Measurements from ENCODE around the gene NRP1. TPM values are rescaled to one million over a fixed set of nuclear protein-coding genes. Genes with fewer than 3 reads are reported as not detected.

The NRP1 gene
- total RNA-seq, 3 donors from 2014 or later, result 12.3 to 52.3 (median 33.2) TPM

DNA sequence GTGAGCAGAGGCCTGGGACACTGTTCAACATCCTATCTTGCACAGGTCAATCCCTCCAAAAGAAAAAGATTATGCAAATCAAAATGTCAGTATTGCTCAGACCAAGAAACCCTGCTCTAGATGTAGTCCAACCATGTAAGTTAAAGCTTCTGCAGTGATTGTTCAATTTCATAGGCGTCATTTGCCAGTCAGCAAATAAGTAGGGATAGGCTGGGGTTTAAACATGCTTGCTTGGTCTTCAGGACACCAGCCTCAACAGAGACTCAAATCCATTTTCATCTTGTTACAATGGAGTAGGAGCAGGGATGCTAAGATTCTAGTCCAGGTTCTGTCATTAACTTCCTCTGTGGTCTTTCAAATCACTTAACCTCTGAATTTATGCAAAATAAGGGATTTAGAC lies 89.1 kb downstream of the NRP1 start:
- H3K9me3 ChIP-seq, result no peaks in the 10 kb centered on the region
- no peak for DNase-seq
- H3K4me3 ChIP-seq, result no peak overlapping the region
- H3K4me1 ChIP-seq (ENCODE audit: low read depth), result no peaks in the 10 kb centered on the region
- TF ChIP-seq, protein P1, sequence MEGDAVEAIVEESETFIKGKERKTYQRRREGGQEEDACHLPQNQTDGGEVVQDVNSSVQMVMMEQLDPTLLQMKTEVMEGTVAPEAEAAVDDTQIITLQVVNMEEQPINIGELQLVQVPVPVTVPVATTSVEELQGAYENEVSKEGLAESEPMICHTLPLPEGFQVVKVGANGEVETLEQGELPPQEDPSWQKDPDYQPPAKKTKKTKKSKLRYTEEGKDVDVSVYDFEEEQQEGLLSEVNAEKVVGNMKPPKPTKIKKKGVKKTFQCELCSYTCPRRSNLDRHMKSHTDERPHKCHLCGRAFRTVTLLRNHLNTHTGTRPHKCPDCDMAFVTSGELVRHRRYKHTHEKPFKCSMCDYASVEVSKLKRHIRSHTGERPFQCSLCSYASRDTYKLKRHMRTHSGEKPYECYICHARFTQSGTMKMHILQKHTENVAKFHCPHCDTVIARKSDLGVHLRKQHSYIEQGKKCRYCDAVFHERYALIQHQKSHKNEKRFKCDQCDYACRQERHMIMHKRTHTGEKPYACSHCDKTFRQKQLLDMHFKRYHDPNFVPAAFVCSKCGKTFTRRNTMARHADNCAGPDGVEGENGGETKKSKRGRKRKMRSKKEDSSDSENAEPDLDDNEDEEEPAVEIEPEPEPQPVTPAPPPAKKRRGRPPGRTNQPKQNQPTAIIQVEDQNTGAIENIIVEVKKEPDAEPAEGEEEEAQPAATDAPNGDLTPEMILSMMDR (IDR thresholded peaks at IDR 0.05), result no peak
- H3K36me3 ChIP-seq (ENCODE audit: low read depth), result no peaks in the 10 kb centered on the region
- ATAC-seq, result no peak
- intact Hi-C loops (cut with DNase I, micrococcal nuclease), result no loop called here

DNA sequence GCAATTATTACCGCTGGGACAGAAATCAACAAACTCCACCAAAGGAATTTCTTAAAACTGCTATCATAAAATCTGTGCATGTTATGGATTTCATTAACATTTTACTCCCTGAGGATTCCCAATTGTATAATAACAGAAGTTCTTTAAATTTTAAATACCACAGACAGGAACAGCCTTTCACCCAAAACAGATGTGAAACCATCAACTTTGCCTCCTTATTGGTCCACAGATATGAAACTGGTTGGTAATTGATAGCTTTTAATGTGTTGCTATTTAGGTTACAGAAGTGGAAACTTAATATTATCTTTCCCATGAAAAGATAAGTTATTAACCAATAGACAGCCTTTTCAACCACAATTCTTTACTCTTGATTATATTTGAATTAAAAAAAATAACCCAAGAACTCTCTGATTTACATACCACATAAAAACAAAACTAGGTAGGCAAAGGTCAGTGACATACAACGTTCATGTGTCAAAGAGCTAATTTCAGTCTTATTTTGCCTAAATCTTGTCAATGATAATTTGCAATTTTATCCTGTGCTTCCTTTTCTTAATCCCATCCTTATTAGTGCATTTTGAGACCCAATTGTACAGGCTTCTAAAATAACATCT lies 90.0 kb downstream of the NRP1 start:
- H3K4me1 ChIP-seq (ENCODE audit: low read depth), result no peaks in the 10 kb centered on the region
- intact Hi-C loops (cut with DNase I, micrococcal nuclease), result no loop called here
- TF ChIP-seq, protein P1 (IDR thresholded peaks at IDR 0.05), result no peak
- no peaks in the 10 kb centered on the region for H3K9me3 ChIP-seq
- H3K36me3 ChIP-seq (ENCODE audit: low read depth), result no peaks in the 10 kb centered on the region
- DNase-seq (no peak), ATAC-seq (no peak)
- no peak overlapping the region for H3K4me3 ChIP-seq

GRCh38 chr10:33243703-33244102 lies 90.8 kb downstream of the NRP1 start:
- Histone ChIP-seq H3K4me1 (ENCODE audit: low read depth) (no peaks in the 10 kb centered on the region), H3K4me3 (no peak overlapping the region), H3K9me3 (no peaks in the 10 kb centered on the region), H3K36me3 (ENCODE audit: low read depth) (no peaks in the 10 kb centered on the region)
- DNase-seq, result no peak
- intact Hi-C loops (cut with DNase I, micrococcal nuclease), result no loop called here
- no peak for ATAC-seq
- TF ChIP-seq, protein P1 (IDR thresholded peaks at IDR 0.05), result no peak

- no peak for DNase-seq
- H3K4me1 ChIP-seq (ENCODE audit: low read depth), result no peaks in the 10 kb centered on the region
- TF ChIP-seq, protein P1 (IDR thresholded peaks at IDR 0.05), result no peak
These were observed 91.5 kb downstream of the NRP1 start for GRCh38 chr10:33242931-33243330.

DNA sequence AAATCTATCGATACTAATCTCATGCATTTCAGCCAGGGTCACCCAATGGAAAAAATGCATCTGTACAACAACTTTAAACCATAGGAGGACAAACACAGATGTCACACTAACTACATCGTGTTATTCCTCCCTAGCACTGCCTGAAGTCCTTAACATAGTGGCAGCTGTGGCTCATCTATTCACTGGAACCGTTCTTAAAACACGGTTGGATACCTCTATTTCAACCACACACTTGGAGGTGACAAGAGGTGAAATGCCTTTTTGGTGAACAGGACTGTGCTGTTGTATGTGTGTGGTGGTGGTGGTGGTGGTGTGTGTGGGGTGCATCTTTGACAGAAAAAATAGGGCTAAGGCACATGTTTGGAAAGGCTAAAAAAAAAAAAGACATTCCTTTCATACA lies 93.1 kb downstream of the NRP1 start:
- intact Hi-C loops (cut with DNase I, micrococcal nuclease), result no loop called here
- TF ChIP-seq, protein P1 (IDR thresholded peaks at IDR 0.05), result no peak

More at GRCh38 chr10:33242931-33243330, 91.5 kb downstream of the NRP1 start:
- H3K36me3 ChIP-seq (ENCODE audit: low read depth), result no peaks in the 10 kb centered on the region
- intact Hi-C loops (cut with DNase I, micrococcal nuclease), result no loop called here
- no peak overlapping the region for H3K4me3 ChIP-seq
- no peaks in the 10 kb centered on the region for H3K9me3 ChIP-seq
- ATAC-seq, result no peak

DNA sequence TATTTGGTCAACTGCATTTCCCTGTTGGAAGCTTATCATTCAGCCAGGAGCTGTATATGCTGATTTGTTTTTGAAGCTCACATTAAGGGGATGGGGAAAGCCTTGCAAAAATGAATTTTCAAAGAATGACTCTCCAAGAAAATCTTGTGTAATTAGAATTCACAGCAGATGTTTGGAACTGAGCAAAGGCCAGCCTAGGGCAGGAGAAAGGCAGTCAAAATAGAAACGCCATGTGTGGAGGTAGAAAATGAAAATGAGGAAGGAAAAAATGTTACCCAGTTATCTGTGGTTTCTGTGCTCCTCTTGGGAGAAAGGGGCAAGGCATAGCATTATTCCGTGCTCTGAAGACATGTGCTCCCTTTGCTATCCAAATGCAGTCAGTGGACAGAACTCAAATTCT lies 93.5 kb downstream of the NRP1 start:
- H3K9me3 ChIP-seq, result no peaks in the 10 kb centered on the region
- intact Hi-C loops (cut with DNase I, micrococcal nuclease), result no loop called here
- DNase-seq, result no peak
- H3K4me3 ChIP-seq, result no peak overlapping the region
- TF ChIP-seq, protein P1 (IDR thresholded peaks at IDR 0.05), result no peak
- H3K36me3 ChIP-seq (ENCODE audit: low read depth), result no peaks in the 10 kb centered on the region
- no peaks in the 10 kb centered on the region for H3K4me1 ChIP-seq (ENCODE audit: low read depth)
- no peak for ATAC-seq

More for the DNA sequence above, 93.1 kb downstream of the NRP1 start:
- DNase-seq (no peak), ATAC-seq (no peak)
- no peaks in the 10 kb centered on the region for H3K9me3 ChIP-seq
- H3K4me3 ChIP-seq, result no peak overlapping the region
- H3K36me3 ChIP-seq (ENCODE audit: low read depth), result no peaks in the 10 kb centered on the region
- H3K4me1 ChIP-seq (ENCODE audit: low read depth), result no peaks in the 10 kb centered on the region

All from mucosa of descending colon (tissue), 3 donors.